Lung (tissue), 12 donors: ENCODE results near the gene CCT6B. TPM values are rescaled to one million over a fixed set of nuclear protein-coding genes. Genes with fewer than 3 reads are reported as not detected.
A peak's percentile ranks its signal among the peaks of the same experiment; 100 is the strongest.
"Not testable (repeated sequence)": the region's sequence is repeated elsewhere in the genome, so short reads cannot be mapped to it uniquely, and the experiment has no call there.

Experiments used
- ATAC-seq: fragments of 200-7000 bp; cut with Tn5 transposase; one replicate; pipeline ENCODE4 v1.9.1; 2020; ENCODE audit warnings: moderate number of reproducible peaks; ENCODE audit not compliant: insufficient read depth, low FRiP score
- DNase-seq, 3 donors: peaks; one replicate each; pipeline ENCODE4 v3.0.0-alpha.2; 2013 to 2017
- H3K27ac ChIP-seq, 2 donors: one replicate each; pipeline ENCODE4 v1.5.1; 2013; ENCODE audit warnings: mild to moderate bottlenecking in 2 of 2, moderate library complexity in 2 of 2, control low read depth in 1 of 2, inconsistent platforms in 1 of 2, low read depth in 1 of 2, low read length in 1 of 2
- H3K27me3 ChIP-seq, 3 donors: one replicate each; pipeline ENCODE4 v1.5.1; 2013; ENCODE audit warnings: low read length in 2 of 3; ENCODE audit not compliant: control insufficient read depth in 3 of 3, insufficient read depth in 3 of 3
- H3K36me3 ChIP-seq, 4 donors: one replicate each; pipeline ENCODE4 v1.5.1; 2013; ENCODE audit warnings: low read length in 4 of 4, mild to moderate bottlenecking in 1 of 4, moderate library complexity in 1 of 4; ENCODE audit not compliant: control insufficient read depth in 4 of 4, insufficient read depth in 4 of 4
- H3K4me1 ChIP-seq, 5 donors: one replicate each; pipeline ENCODE4 v1.5.1; 2013; ENCODE audit warnings: low read length in 5 of 5, mild to moderate bottlenecking in 2 of 5, moderate library complexity in 1 of 5; ENCODE audit not compliant: control insufficient read depth in 5 of 5, insufficient read depth in 5 of 5
- H3K4me3 ChIP-seq: one replicate; pipeline ENCODE4 v1.5.1; 2013; ENCODE audit warnings: mild to moderate bottlenecking, control low read depth, moderate library complexity
- H3K9ac ChIP-seq, 2 donors: one replicate each; pipeline ENCODE4 v1.5.1; 2013; ENCODE audit warnings: low read length in 2 of 2, control low read depth in 1 of 2; ENCODE audit not compliant: insufficient read depth in 1 of 2
- H3K9me3 ChIP-seq, 4 donors: one replicate each; pipeline ENCODE4 v1.5.1; 2013; ENCODE audit warnings: low read length in 3 of 4, mild to moderate bottlenecking in 1 of 4, moderate library complexity in 1 of 4; ENCODE audit not compliant: control insufficient read depth in 4 of 4, insufficient read depth in 3 of 4
- WGBS, 2 donors: extraction: QIAGEN DNeasy Blood & Tissue Kit; methylation state at CpG; one replicate each; pipeline ENCODE4 v1.1.7; 2013; 5-methylcytosine and 5-hydroxymethylcytosine counted together
- polyA plus RNA-seq, 2 donors: library from polyadenylated mRNA; stranded (reverse); fragments of 200-250 nt; gene quantifications; one replicate each; pipeline ENCODE4 v1.2.1, GENCODE V29; 2013
- total RNA-seq, 2 donors: library from RNA; depleted of rRNA in 1 of 2; stranded (reverse); fragments of >200 nt in 1 of 2; gene quantifications; one replicate each; pipeline ENCODE4 v1.2.1, GENCODE V29; 2014 to 2021
- TF ChIP-seq, protein P1 (sequence below): IDR thresholded peaks from 2 replicates; pipeline ENCODE4 v1.5.1; 2012; ENCODE audit warnings: mild to moderate bottlenecking; ENCODE audit errors: control extremely low read depth, extremely low read depth
- donor health status: control.
- donor health status: control.
- donor health status: Bipolar disorder and iron deficiency.
- donor health status: healthy.
- donor health status: DM: yes; HTN: yes; CAD: no.

CCT6B gene
- total and polyA plus RNA-seq, 4 donors = 0.95 to 3.6 (median 2.2) TPM

DNA sequence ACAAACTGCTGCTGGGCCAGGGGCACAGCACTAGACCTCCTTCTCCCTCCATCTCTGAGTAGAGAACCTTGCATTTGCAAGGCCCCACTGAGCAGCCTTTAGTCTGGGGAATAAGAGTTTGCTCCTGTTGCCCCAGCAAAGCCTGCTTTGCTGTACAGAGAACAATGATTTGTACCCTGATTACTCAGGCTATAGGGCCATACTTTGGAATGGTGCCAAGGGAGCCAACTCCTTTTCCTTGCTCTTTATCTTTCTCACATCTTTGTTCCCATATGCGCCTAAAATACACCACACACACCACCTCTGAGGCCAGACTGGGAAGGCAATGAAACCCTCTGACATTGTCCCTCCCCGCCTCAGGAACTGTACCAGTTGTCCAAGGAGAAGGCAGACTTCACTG, 40.3 kb upstream of the CCT6B start:
- Histone ChIP-seq H3K27me3 (no peaks in the 10 kb centered on the region), H3K36me3 (peaks cover 0 to 40% (median 34%) of the 10 kb centered on the region in 4 donors), H3K27ac (no peak overlapping the region), H3K9ac (no peak overlapping the region), H3K4me3 (no peak overlapping the region), H3K4me1 (peaks cover 0 to 19% (median 14%) of the 10 kb centered on the region in 5 donors), H3K9me3 (no peaks in the 10 kb centered on the region)
- 87 to 88% methylated on average over 2 of the region's 2 CpGs for WGBS, 2 donors
- ATAC-seq (no peak), DNase-seq (no peak)
- TF ChIP-seq, protein P1, sequence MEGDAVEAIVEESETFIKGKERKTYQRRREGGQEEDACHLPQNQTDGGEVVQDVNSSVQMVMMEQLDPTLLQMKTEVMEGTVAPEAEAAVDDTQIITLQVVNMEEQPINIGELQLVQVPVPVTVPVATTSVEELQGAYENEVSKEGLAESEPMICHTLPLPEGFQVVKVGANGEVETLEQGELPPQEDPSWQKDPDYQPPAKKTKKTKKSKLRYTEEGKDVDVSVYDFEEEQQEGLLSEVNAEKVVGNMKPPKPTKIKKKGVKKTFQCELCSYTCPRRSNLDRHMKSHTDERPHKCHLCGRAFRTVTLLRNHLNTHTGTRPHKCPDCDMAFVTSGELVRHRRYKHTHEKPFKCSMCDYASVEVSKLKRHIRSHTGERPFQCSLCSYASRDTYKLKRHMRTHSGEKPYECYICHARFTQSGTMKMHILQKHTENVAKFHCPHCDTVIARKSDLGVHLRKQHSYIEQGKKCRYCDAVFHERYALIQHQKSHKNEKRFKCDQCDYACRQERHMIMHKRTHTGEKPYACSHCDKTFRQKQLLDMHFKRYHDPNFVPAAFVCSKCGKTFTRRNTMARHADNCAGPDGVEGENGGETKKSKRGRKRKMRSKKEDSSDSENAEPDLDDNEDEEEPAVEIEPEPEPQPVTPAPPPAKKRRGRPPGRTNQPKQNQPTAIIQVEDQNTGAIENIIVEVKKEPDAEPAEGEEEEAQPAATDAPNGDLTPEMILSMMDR = no peak

DNA sequence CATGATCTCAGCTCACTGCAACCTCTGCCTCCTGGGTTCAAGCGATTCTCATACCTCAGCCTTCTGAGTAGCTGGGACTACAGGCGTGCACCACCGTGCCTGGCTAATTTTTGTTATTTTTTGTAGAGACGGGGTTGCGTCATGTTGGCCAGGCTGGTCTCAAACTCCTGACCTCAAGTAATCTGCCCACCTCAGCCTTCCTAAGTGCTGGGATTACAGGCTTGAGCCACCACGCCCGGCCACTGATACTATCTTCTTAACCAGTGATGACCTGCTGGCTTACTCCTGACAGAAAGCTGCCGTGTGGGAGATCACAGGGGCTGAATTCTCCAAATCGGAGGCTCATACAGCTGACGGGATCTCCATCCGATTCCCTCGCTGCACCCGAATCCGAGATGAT, 39.7 kb upstream of the CCT6B start:
- ATAC-seq, H3K9me3 ChIP-seq, H3K4me3 ChIP-seq, DNase-seq, H3K27ac ChIP-seq, H3K9ac ChIP-seq, H3K27me3 ChIP-seq: not testable (repeated sequence)
- Histone ChIP-seq H3K4me1 (peaks cover 0 to 19% (median 15%) of the 10 kb centered on the region in 5 donors), H3K36me3 (peaks cover 0 to 40% (median 36%) of the 10 kb centered on the region in 4 donors)
- 94 to 97% methylated on average over 14 of the region's 14 CpGs for WGBS, 2 donors

DNA sequence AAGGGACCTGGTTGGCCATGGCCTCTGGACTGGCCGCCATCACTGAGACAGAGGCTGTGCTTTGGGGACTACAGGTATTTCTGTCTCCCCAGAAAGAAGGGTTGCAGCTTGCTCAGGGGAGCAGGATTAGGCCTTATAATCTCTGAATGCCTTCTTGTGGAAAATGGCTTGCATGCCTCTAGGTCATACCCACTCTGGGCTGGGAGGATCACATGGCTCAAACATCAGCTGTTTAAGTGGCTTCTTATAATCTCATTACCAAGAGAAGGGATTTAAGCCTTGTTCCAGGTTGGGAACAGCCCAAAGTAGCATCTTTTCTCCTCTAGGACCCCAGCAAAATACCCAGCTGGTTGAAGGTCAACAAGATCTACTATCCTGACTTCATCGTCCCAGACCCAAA, 38.2 kb upstream of the CCT6B start:
- Histone ChIP-seq H3K27ac (no peak overlapping the region), H3K4me1 (peaks cover 0 to 19% (median 15%) of the 10 kb centered on the region in 5 donors), H3K4me3 (no peak overlapping the region), H3K27me3 (no peaks in the 10 kb centered on the region), H3K36me3 (peaks cover 5 to 54% (median 42%) of the 10 kb centered on the region in 4 donors), H3K9ac (no peak overlapping the region), H3K9me3 (no peaks in the 10 kb centered on the region)
- 97 to 98% methylated on average over 2 of the region's 2 CpGs for WGBS, 2 donors
- ATAC-seq (no peak), DNase-seq (no peak)
- TF ChIP-seq, protein P1 = no peak

DNA sequence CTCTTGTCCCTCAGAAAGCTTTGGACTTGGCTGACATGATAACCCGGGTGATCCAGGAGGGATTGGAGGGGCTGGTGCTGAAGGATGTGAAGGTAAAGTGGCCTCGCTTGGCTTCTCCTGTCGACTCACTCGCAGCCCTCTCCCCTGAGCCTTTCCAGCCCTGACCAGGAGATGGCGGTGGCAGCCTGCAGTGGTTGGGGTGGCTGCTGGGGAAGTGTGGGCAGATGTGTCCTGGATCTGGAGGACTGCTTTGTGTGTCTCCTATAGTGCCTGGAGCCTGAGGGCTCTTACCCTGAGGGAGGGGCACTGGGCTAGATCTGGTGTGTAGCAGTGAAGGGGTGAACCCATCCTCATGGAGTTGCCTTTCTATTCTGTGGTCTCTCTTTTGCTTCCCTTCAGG, 36.9 kb upstream of the CCT6B start:
- TF ChIP-seq, protein P1 = peak; percentile 60
- 35 to 56% methylated on average over 5 of the region's 5 CpGs for WGBS, 2 donors
- peak overlapping the region in 1 of 2 donors; percentile 15 for H3K9ac ChIP-seq
- H3K4me1 ChIP-seq = peaks cover 0 to 19% (median 15%) of the 10 kb centered on the region in 5 donors
- DNase-seq = peak; percentile 29 to 59 (median 39)
- H3K9me3 ChIP-seq = no peaks in the 10 kb centered on the region
- no peak overlapping the region for H3K4me3 ChIP-seq
- ATAC-seq = peak; percentile 83
- no peaks in the 10 kb centered on the region for H3K27me3 ChIP-seq
- H3K36me3 ChIP-seq = peaks cover 11 to 64% (median 42%) of the 10 kb centered on the region in 4 donors
- H3K27ac ChIP-seq = no peak overlapping the region
